ENCODE data around the gene GNAQ.

GNAQ gene

DNA sequence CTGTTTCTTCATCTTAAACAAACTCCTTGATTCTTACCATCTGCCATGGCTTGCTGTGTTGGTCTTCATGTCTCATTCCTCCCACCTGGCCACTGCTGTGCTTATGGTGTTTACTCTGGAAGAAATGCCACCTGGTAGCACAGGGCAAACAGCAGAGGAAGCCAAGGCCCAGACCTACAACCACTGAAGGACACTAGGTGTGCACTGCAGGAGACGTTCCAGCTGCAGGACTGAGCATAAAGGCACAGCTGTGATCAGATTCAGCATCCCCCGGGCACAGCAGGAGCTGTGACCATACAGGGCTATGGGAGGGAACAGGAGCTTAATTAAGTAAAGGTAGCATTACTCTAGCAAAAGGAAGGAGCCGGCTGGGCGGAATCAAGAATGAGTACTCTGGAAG, 12.6 kb upstream of the GNAQ start:
- TF ChIP-seq, protein P1, sequence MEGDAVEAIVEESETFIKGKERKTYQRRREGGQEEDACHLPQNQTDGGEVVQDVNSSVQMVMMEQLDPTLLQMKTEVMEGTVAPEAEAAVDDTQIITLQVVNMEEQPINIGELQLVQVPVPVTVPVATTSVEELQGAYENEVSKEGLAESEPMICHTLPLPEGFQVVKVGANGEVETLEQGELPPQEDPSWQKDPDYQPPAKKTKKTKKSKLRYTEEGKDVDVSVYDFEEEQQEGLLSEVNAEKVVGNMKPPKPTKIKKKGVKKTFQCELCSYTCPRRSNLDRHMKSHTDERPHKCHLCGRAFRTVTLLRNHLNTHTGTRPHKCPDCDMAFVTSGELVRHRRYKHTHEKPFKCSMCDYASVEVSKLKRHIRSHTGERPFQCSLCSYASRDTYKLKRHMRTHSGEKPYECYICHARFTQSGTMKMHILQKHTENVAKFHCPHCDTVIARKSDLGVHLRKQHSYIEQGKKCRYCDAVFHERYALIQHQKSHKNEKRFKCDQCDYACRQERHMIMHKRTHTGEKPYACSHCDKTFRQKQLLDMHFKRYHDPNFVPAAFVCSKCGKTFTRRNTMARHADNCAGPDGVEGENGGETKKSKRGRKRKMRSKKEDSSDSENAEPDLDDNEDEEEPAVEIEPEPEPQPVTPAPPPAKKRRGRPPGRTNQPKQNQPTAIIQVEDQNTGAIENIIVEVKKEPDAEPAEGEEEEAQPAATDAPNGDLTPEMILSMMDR (conservative IDR thresholded peaks at IDR 0.05; ENCODE audit: low read depth, low read length) = no peak
- no peak for DNase-seq (ENCODE audit: low read depth)
- no peak overlapping the region for H3K4me3 ChIP-seq (ENCODE audit: low read length)

DNA sequence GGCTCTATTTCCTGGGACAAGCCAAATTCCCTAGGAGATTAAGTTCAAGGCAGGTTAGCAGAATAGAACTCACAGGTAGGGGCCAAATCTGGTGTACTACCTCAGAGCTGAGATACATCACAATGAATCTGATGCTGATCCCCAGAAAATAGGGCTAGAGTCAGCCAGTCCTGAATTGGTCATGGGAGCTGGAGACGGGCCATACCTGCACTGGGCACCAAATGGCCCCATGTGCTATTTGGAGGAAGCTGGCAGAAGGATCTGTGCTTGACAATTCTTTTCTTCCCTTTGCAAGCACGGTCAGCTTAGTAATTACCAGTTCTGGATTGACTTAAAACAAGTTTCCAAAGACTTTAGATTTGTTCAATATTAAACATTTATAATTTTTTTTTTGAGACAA, 10.4 kb upstream of the GNAQ start:
- no peak for DNase-seq (ENCODE audit: low read depth)
- H3K4me3 ChIP-seq (ENCODE audit: low read length) = no peak overlapping the region
- TF ChIP-seq, protein P1 (conservative IDR thresholded peaks at IDR 0.05; ENCODE audit: low read depth, low read length) = no peak

DNA sequence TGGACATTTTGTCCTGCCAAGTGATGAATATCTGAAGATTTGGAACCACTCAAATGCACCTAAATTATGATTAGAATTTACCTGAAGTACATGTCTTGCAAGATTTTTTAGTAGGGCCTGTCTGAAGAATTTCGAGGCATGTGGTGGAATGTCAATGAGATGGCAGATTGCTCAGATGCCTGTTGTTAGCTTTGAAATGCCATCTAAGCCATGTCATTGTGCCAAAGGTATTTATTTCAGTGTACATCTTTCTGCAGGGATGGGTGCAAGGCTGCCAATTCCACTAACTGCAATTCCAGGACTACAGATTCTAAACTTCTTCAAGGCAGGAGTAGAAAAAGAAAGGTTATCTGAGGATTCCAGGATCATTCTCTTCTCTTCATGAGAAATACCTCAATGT, 9.1 kb upstream of the GNAQ start:
- TF ChIP-seq, protein P1 (conservative IDR thresholded peaks at IDR 0.05; ENCODE audit: low read depth, low read length) = no peak
- no peak for DNase-seq (ENCODE audit: low read depth)
- no peak overlapping the region for H3K4me3 ChIP-seq (ENCODE audit: low read length)

DNA sequence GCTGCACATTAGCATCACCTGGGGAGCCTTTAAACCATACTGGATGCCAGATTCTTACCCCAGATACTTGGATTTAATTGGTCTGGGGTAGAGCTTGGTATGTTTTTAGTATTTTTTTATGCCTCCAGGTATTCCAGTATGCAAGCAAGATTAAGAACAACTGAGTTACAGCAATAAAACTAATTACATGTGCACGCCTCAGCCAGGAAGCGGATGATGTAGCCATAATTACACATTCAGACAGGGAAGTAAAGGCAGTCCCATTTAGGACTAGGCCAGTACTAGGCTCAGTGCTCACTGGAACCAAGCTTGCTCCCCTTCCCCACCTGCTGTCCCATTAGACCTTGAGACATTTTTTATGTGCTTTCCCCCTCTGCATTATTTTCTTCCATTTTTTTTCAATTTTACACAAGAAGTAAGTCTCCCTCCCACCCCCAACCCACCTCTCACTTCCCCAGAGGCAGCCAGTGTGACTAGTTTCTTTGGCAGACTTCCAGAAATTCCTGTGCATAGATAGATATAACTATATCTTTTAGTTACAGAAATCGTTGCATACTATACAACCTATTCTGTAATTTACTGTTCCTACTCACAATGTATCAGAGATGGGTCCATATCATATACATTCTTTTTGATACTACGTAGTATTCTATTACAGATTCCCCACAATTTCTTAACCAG, 7.1 kb upstream of the GNAQ start:
- TF ChIP-seq, protein P1 (conservative IDR thresholded peaks at IDR 0.05; ENCODE audit: low read depth, low read length) = no peak
- DNase-seq (ENCODE audit: low read depth) = no peak
- H3K4me3 ChIP-seq (ENCODE audit: low read length) = no peak overlapping the region

DNA sequence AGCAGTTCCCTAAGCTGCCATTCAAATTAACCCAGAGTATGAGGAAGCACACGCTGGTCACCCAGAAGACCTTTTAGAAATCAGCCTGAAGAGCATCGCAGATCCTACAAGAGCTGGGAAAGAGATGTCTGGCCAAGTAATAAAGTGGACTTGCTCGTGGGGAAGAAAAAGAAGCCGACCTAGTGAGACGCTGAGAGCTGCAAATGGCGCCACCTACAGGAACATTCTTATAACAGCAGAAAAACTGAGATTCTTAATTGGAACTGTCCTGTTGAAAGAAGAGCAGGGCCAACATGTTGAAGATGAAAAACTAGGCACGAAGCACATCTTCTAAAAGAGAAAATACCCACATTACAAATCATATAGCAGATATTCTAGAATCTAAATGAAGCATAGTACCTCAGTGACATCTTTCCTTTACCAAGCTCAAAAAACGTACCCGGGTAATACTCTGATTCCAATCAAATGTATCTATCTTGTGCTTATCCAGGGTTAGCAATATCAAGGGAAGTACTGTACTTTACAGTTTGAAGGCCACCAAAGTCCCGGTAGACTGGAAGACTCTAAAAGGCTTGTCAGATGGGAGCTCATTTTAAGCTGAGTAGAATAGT, 3.9 kb upstream of the GNAQ start:
- peak; percentile 39 for DNase-seq (ENCODE audit: low read depth)
- TF ChIP-seq, protein P1 (conservative IDR thresholded peaks at IDR 0.05; ENCODE audit: low read depth, low read length) = peak; percentile 89
- no peak overlapping the region for H3K4me3 ChIP-seq (ENCODE audit: low read length)

DNA sequence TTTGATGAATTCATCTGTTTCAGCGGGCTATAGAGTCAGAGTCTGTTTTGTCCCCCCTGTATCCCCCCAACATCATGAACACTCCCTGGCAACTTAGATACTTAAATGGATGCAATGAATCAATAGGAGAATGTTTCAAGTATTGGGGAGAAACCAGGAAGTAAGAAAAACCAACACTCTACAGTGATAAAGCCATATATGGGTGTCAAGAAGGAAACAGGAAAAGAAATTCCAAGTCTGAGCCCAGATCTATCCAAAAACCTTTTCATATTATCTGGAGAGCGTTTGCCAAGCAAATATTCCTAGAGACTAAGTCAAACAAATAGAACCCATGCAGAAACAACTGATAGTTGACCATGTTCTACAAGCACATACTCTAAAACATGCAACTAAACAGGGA, 2.3 kb upstream of the GNAQ start:
- TF ChIP-seq, protein P1 (conservative IDR thresholded peaks at IDR 0.05; ENCODE audit: low read depth, low read length) = no peak
- DNase-seq (ENCODE audit: low read depth) = no peak
- H3K4me3 ChIP-seq (ENCODE audit: low read length) = no peak overlapping the region
